ENCODE data around the gene DCAF17.

The DCAF17 gene

GRCh38 chr2:171434013-171434989 lies at the start of gene DCAF17:
Gene DCAF17 (plus strand): TSS chr2:171434226. CDS start chr2:171434578, 352 bp downstream.
- DNase-seq, result peak; percentile 98

- DNase-seq, result no peak
Measured at GRCh38 chr2:171386627-171387026, 47.4 kb upstream of the DCAF17 start.

- DNase-seq, result no peak
Measured at GRCh38 chr2:171387052-171387451, 47.0 kb upstream of the DCAF17 start.

GRCh38 chr2:171389325-171389724 lies 44.7 kb upstream of the DCAF17 start:
- DNase-seq, result no peak

GRCh38 chr2:171389780-171390179 lies 44.2 kb upstream of the DCAF17 start:
- DNase-seq, result no peak

GRCh38 chr2:171390941-171391516 lies 43.0 kb upstream of the DCAF17 start:
- DNase-seq, result peak; percentile 87

GRCh38 chr2:171391532-171391931 lies 42.5 kb upstream of the DCAF17 start:
- DNase-seq, result no peak

GRCh38 chr2:171393487-171393886 lies 40.5 kb upstream of the DCAF17 start:
- DNase-seq, result no peak

- DNase-seq, result no peak
Measured at GRCh38 chr2:171394164-171394740, 39.8 kb upstream of the DCAF17 start.

- no peak for DNase-seq
Measured at GRCh38 chr2:171399292-171399691, 34.7 kb upstream of the DCAF17 start.

- no peak for DNase-seq
Measured at GRCh38 chr2:171400395-171400794, 33.6 kb upstream of the DCAF17 start.

GRCh38 chr2:171401947-171402346 lies 32.1 kb upstream of the DCAF17 start:
- DNase-seq, result no peak

GRCh38 chr2:171402906-171403580 lies 31.0 kb upstream of the DCAF17 start:
- peak; percentile 61 for DNase-seq

GRCh38 chr2:171404261-171404660 lies 29.8 kb upstream of the DCAF17 start:
- no peak for DNase-seq

- no peak for DNase-seq
Measured at GRCh38 chr2:171404719-171405118, 29.3 kb upstream of the DCAF17 start.

GRCh38 chr2:171405546-171405945 lies 28.5 kb upstream of the DCAF17 start:
- DNase-seq, result no peak

GRCh38 chr2:171406044-171406443 lies 28.0 kb upstream of the DCAF17 start:
- no peak for DNase-seq

- DNase-seq, result no peak
Measured at GRCh38 chr2:171407030-171407675, 26.9 kb upstream of the DCAF17 start.

- DNase-seq, result no peak
Measured at GRCh38 chr2:171407676-171408044, 26.4 kb upstream of the DCAF17 start.

GRCh38 chr2:171409436-171409971 lies 24.5 kb upstream of the DCAF17 start:
- no peak for DNase-seq

GRCh38 chr2:171410101-171410500 lies 23.9 kb upstream of the DCAF17 start:
- no peak for DNase-seq

GRCh38 chr2:171410624-171411023 lies 23.4 kb upstream of the DCAF17 start:
- DNase-seq, result no peak
